Measurements from ENCODE around the gene LY86.

LY86 gene

DNA sequence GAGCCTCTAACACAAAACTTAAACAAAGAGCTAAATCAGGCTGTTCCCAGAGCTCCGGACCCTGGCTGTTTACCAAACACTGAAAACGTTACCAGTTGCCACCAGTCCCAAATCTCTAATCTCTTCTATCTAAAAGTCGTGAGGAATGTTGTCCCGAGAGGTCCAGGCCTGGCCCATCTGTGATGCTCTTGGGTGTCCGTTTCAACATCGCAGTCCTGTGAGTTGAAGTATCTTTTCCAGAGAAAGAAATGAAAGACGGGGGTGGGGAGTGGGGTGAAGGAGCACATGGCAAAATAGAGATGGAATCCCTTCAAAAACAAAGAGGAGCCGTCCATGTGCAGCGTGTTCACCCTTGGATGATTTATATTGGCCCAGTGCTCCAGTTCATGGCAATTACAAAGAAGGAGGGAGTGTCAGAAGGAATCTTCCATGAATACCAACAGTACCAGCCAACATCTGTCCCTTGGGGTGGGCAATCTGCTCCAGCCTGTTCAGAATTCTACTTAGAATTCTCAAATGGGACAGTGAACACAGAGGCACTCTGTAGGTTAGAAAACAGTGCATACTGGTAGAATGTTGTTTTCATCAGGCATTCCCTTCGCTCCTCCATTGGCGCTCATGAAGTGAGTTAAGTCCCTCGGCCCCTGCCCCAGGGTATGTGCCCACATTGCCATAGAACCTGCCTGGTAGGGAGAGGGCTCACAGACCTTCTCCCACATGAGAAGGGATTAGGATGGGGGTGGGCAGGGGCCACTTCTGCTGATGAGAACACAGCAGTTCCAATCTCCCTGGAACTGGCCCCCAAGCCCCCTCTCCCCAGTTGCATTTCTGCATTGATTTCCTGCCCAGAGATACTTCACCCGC, 112.1 kb downstream of the LY86 start:
- FAIRE-seq (no peak), DNase-seq (ENCODE audit: low spot score) (no peak)

DNA sequence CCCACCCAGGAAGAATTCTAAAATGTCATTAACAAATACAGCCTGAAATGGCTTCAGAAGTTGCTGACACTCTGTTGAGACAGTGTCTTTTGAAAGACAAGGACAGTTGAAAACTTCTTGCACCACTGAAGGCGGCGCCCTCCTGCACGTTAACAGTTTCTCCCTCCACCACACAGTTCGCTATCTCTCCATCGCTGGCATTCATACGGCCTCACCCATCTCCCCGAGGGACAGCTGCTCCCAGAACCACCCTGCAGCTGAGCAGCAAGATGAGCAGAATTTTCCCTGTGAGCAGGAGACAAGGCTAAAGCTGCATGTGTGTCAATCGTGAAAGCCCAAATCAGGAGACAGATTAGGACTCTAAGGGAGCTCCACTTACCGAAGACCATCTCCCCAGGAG, 113.3 kb downstream of the LY86 start:
- no peak for FAIRE-seq
- DNase-seq (ENCODE audit: low spot score) = no peak

DNA sequence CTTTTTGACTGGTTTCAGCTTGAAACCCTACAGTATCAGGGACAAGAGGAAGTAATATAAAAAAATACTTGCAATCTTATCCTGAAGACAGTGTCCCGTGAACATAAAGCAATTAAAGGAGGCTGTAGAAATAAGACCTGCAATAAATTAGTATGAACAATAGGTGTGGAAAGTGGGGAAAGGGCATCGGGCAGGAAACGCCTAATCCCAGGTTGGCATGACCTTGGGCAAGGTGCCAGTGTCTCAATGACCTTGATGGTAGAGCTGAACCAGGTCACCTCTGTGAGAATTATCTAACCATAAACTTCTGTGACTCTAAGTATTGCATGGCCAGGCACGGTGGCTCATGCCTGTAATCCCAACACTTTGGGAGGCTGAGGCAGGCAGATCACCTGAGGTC, 115.2 kb downstream of the LY86 start:
- FAIRE-seq = no peak
- DNase-seq (ENCODE audit: low spot score) = no peak

Data from urothelium cell line (cell line).